Measurements from ENCODE around the gene SKAP1. TPM values are rescaled to one million over a fixed set of nuclear protein-coding genes. Genes with fewer than 3 reads are reported as not detected.

The SKAP1 gene
- total RNA-seq, 4 donors from 2014 or later: 0.93 to 1.9 (median 1.1) TPM; not detected in 1

DNA sequence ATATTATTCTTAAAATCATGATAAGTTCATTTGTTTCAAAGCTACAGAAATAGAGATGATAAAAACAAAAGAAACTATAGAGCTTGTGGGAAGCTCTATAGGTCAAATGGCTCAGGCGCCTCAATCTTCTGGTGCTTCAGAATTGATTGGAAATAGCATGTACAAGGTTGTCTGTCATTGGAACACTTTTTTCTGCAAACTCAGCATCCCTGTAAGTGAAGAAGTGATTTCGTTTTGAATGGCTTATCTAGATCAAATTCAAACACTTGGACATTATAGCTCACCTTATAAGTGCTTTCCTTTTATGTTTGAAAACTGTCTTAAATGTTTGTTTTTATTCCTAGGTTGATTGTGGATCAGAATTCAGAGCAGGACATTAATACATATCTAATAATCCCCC is 103.7 kb downstream of the SKAP1 start:
- no peak for ATAC-seq (ENCODE audit: low FRiP score)
- TF ChIP-seq, protein P1, sequence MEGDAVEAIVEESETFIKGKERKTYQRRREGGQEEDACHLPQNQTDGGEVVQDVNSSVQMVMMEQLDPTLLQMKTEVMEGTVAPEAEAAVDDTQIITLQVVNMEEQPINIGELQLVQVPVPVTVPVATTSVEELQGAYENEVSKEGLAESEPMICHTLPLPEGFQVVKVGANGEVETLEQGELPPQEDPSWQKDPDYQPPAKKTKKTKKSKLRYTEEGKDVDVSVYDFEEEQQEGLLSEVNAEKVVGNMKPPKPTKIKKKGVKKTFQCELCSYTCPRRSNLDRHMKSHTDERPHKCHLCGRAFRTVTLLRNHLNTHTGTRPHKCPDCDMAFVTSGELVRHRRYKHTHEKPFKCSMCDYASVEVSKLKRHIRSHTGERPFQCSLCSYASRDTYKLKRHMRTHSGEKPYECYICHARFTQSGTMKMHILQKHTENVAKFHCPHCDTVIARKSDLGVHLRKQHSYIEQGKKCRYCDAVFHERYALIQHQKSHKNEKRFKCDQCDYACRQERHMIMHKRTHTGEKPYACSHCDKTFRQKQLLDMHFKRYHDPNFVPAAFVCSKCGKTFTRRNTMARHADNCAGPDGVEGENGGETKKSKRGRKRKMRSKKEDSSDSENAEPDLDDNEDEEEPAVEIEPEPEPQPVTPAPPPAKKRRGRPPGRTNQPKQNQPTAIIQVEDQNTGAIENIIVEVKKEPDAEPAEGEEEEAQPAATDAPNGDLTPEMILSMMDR (IDR thresholded peaks at IDR 0.05): no peak
- no peak for DNase-seq (ENCODE audit: low spot score)

DNA sequence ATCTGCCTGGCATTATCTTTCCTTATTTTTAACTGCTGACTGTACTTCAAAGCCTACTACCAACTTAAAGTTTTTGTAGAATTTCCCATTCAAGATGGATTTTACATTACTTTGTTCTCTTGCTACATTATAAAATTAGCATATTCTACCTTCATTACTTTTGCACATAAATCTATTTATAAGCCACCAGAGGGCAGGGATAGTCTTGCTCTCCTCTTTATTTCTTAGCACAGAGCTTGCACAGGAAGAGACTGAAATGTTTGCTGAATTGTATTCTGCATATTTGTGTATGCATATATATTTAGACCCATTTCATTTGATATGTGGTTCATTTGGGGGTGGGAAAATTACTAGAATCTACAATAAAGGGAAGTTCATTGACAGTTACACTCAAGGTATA is 108.0 kb downstream of the SKAP1 start:
- TF ChIP-seq, protein P1 (IDR thresholded peaks at IDR 0.05): no peak
- no peak for DNase-seq (ENCODE audit: low spot score)
- ATAC-seq (ENCODE audit: low FRiP score): no peak

DNA sequence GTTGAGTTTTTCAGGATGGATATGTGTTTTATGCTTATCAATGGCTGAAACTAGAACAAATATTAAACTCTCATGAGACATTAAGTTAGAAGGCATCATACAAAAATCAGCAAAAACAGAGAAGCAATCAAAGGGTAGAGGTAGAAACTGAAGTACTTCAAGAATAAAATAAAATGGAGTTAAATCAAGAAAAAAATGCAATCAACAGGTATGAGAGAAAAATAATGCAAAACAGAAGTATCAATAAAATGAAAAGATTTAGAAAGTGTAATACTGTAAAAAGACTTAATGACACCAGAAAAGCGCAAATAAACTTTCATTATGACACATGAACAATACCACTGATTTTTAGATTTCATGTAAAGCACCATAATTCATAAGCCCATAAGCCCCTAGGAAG is 112.3 kb downstream of the SKAP1 start:
- no peak for DNase-seq (ENCODE audit: low spot score)
- ATAC-seq (ENCODE audit: low FRiP score): no peak
- TF ChIP-seq, protein P1 (IDR thresholded peaks at IDR 0.05): no peak

DNA sequence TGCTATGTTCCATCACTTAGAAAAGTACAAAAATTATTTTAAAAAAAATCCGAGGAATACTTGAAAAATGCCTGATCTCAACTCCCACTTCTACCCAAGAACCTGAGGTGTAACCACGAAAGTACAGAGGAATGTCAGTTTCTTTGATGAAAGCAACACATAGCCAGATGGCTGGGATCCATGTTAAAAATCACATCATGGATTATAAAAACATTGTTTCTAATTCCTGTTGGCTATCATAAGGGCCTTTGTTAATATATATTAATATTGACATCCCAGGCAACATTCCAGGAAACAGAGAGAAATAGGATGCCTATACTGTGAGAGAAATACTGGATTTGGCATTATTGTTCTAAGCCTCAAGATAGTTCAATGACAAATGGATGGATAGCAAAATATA is 115.3 kb downstream of the SKAP1 start:
- ATAC-seq (ENCODE audit: low FRiP score): no peak
- TF ChIP-seq, protein P1 (IDR thresholded peaks at IDR 0.05): no peak
- DNase-seq (ENCODE audit: low spot score): no peak

DNA sequence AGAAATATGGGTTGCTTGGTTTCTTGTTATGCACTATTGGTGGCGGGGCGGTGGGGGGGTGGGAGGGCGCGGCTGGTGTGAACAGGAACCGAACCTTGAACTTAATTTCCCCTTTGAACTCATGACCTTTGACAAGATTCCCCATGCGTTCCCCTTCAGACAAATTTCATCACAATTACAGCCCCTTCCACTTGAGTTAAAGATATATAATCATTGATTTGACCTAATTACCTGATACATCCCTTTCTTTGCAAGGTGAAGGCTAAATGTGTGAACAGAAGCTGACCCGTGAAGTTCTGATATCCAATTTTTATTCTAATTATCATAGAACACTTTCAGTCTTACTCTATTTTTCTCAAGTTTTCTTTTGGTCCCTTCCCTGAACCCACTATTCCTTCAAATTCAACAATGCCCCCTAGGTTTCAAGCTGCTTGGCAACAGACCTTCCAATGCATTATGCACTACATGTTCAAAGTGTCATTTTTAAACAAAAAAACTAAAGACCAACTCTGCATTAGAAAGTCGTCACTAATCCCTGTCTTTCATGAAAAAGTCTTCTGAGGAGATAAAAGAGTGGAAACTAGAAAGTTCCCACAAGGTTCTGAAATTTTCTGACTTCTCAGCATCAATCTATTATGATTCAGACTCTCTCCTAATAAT is 116.8 kb downstream of the SKAP1 start:
- DNase-seq (ENCODE audit: low spot score): no peak
- TF ChIP-seq, protein P1 (IDR thresholded peaks at IDR 0.05): no peak

DNA sequence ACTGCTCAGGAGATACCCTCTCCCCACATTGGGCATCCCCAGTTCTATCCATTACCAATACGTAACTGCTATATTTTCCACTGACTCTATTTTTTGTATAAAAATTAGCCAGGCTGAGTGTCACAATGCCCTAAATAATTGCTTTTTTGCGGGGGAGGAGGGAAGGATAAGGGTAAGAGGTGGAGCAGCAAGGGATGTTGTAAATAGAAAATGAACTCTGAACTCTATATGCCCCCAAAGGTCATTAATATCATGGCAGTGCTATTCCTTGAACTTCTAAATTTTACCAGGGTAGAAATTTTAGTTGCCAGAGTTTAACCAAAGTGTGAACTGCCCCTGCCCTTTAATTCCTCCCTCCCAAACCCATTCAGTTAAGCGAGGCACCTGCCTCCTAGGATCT is 118.7 kb downstream of the SKAP1 start:
- TF ChIP-seq, protein P1 (IDR thresholded peaks at IDR 0.05): no peak
- no peak for DNase-seq (ENCODE audit: low spot score)
- no peak for ATAC-seq (ENCODE audit: low FRiP score)

More for the DNA sequence above, 116.8 kb downstream of the SKAP1 start:
- ATAC-seq (ENCODE audit: low FRiP score): no peak

DNA sequence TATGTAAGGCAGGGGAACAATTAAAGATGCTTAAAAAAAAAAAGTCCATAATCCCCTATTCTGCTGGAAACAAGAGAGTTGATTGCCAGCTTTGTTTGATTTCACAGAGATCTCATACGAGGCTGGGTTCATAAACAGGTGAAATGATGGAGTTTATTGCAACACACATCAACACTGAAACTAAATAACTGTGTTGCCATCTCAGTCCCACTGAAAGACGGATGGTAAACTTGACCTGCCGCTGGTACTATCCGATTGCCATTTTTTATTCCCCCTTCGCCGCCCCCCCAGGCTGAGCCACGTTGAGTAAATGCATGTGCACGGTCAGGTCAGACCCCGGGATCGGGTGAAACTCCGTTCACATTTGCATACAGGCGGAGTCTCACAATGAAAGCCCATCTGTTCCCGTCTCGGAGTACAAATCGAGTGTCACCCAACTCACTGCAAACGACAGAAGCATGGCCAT is 119.2 kb downstream of the SKAP1 start:
- ATAC-seq (ENCODE audit: low FRiP score) (no peak), DNase-seq (ENCODE audit: low spot score) (no peak)
- TF ChIP-seq, protein P1 (IDR thresholded peaks at IDR 0.05): no peak

Measured in omental fat pad (tissue), 4 donors.